Stomach (tissue), 9 donors: ENCODE results near the gene ANKRD33B. TPM values are rescaled to one million over a fixed set of nuclear protein-coding genes. Genes with fewer than 3 reads are reported as not detected.

Experiments used
- DNase-seq, 2 donors: peaks; one replicate each; pipeline versions ENCODE4 v3.0.0 to v3.0.0-alpha.2; 2013 to 2019
- H3K27ac ChIP-seq, 5 donors: fragments of 200-600 bp in 4 of 5; sonication (generic) in 4 of 5; one replicate each; pipeline ENCODE4 v1.5.1; 2013 to 2019; ENCODE audit warnings: mild to moderate bottlenecking in 1 of 5, moderate library complexity in 1 of 5
- H3K27me3 ChIP-seq, 3 donors: fragments of 200-600 bp; sonication (generic); one replicate each; pipeline ENCODE4 v1.5.1; 2017 to 2019; ENCODE audit warnings: mixed run types in 1 of 3
- H3K36me3 ChIP-seq, 4 donors: fragments of 200-600 bp; sonication (generic); 1 replicate in 3 of 4; 2 replicates in 1 of 4; pipeline ENCODE4 v1.5.1; 2016 to 2019
- H3K4me1 ChIP-seq, 4 donors: fragments of 200-600 bp; sonication (generic); one replicate each; pipeline ENCODE4 v1.5.1; 2016 to 2019
- H3K4me3 ChIP-seq, 4 donors: fragments of 200-600 bp; sonication (generic) in 3 of 4; one replicate each; pipeline ENCODE4 v1.5.1; 2016 to 2019; ENCODE audit warnings: mild to moderate bottlenecking in 1 of 4
- H3K9me3 ChIP-seq, 4 donors: fragments of 200-600 bp; sonication (generic); one replicate each; pipeline ENCODE4 v1.5.1; 2016 to 2019
- EP300 ChIP-seq: sonication (generic); formaldehyde crosslinking; IDR thresholded peaks from one replicate; pipeline ENCODE4 v1.6.1; 2017; ENCODE audit warnings: antibody characterized with exemption
- POLR2A ChIP-seq, 4 donors: fragments of 450-650 bp; IDR thresholded peaks; one replicate each; pipeline ENCODE4 v1.6.1; 2016; ENCODE audit warnings: antibody characterized with exemption in 4 of 4, control low read depth in 2 of 4, mild to moderate bottlenecking in 1 of 4, moderate library complexity in 1 of 4
- POLR2AphosphoS5 ChIP-seq, 3 donors: sonication (generic); formaldehyde crosslinking; IDR thresholded peaks; one replicate each; pipeline ENCODE4 v1.6.1; 2016; ENCODE audit warnings: antibody characterized with exemption in 3 of 3
- WGBS, 5 donors: extraction: QIAGEN DNeasy Blood & Tissue Kit in 3 of 5; methylation state at CpG; one replicate each; pipeline versions ENCODE4 v1.1.5 to v1.1.7; 2013 to 2018; 5-methylcytosine and 5-hydroxymethylcytosine counted together
- intact Hi-C: fragments of 100-400 bp; cut with DNase I; formaldehyde crosslinking; loops from one replicate; pipeline ENCODE4 v1.15.1; 2023; ENCODE audit warnings: low total_unique reads
- polyA plus RNA-seq, 3 donors: library from polyadenylated mRNA; stranded (reverse); fragments of 200-250 nt; gene quantifications; one replicate each; pipeline ENCODE4 v1.2.3, GENCODE V29; 2013
- total RNA-seq, 5 donors: library from RNA; depleted of rRNA; stranded (reverse); fragments of >200 nt; gene quantifications; one replicate each; pipeline versions ENCODE4 v1.1.0 to v1.2.3, GENCODE V29; 2014 to 2016
- TF ChIP-seq, protein P1 (sequence below), 7 experiments: fragments of 450-650 bp in 4 of 7; fragments of 200-600 bp in 3 of 7; sonication (generic) in 3 of 7; IDR thresholded peaks; one replicate each; pipeline ENCODE4 v1.5.1; 2016 to 2019; ENCODE audit warnings: antibody characterized with exemption in 7 of 7, control low read depth in 2 of 7, mild to moderate bottlenecking in 1 of 7
- donor health status: healthy with polysubstance abuse.
- donor health status: Bipolar disorder and iron deficiency.
- donor health status: healthy.

Gene ANKRD33B
- total and polyA plus RNA-seq, 8 donors, result 0.45 to 6.4 (median 1.8) TPM

DNA sequence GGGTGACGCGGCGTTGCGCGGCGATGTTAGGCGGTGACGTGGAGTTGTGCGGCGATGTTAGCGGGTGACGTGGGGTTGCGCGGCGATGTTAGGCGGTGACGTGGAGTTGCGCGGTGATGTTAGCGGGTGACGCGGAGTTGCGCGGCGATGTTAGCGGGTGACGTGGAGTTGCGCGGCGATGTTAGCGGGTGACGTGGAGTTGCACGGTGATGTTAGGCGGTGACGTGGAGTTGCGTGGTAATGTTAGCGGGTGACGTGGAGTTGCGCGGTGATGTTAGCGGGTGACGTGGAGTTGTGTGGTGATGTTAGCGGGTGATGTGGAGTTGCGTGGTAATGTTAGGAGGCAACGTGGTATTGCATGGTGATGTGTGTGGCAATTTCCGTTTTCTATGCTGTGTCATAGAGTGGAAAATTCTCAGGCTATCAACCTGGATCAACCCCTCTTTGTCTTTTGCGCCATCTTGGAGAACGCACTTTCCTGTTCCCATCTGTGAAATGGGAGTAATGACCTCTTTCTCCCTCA is 76.0 kb downstream of the ANKRD33B start:
- H3K9me3 ChIP-seq, result peaks cover 0 to 3% (median 0%) of the 10 kb centered on the region in 4 donors
- intact Hi-C loops, result no loop called here
- 90 to 98% (median 98%) methylated on average over 12 to 29 of the region's 48 CpGs for WGBS, 5 donors

DNA sequence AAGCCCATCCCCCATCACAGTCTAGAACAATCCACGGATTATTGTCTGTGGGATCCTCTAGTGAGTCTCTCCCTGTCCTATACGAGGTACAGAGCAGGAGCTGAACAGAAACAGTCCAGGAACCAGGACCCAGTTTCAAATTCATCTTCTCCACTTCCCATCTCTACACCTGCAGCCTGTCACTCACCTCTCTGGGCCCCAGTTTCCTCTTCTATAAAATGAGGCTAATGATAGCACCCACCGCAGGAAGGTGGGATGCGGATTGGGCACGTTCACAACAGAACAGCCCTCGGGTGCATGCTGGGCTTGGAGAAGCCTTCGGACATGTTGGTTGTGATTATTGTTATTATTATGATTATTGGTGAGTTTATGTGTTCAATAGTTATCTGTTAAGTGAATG is 78.5 kb downstream of the ANKRD33B start:
- no peaks in the 10 kb centered on the region for H3K4me1 ChIP-seq
- peaks cover 0 to 3% (median 0%) of the 10 kb centered on the region in 4 donors for H3K9me3 ChIP-seq
- H3K36me3 ChIP-seq, result peaks cover 0 to 9% (median 0%) of the 10 kb centered on the region in 4 donors
- no peak for DNase-seq
- H3K27ac ChIP-seq, result no peak overlapping the region
- intact Hi-C loops, result no loop called here
- TF ChIP-seq POLR2A (IDR thresholded peaks at IDR 0.05) (no peak), EP300 (no peak), POLR2AphosphoS5 (IDR thresholded peaks at IDR 0.05) (no peak)
- TF ChIP-seq, protein P1, sequence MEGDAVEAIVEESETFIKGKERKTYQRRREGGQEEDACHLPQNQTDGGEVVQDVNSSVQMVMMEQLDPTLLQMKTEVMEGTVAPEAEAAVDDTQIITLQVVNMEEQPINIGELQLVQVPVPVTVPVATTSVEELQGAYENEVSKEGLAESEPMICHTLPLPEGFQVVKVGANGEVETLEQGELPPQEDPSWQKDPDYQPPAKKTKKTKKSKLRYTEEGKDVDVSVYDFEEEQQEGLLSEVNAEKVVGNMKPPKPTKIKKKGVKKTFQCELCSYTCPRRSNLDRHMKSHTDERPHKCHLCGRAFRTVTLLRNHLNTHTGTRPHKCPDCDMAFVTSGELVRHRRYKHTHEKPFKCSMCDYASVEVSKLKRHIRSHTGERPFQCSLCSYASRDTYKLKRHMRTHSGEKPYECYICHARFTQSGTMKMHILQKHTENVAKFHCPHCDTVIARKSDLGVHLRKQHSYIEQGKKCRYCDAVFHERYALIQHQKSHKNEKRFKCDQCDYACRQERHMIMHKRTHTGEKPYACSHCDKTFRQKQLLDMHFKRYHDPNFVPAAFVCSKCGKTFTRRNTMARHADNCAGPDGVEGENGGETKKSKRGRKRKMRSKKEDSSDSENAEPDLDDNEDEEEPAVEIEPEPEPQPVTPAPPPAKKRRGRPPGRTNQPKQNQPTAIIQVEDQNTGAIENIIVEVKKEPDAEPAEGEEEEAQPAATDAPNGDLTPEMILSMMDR (IDR thresholded peaks at IDR 0.05), result no peak
- no peak overlapping the region for H3K4me3 ChIP-seq
- WGBS, 5 donors, result 71 to 83% (median 77%) methylated on average over 7 of the region's 7 CpGs
- H3K27me3 ChIP-seq, result peaks cover 0 to 6% (median 0%) of the 10 kb centered on the region in 3 donors

More for the DNA sequence above, 76.0 kb downstream of the ANKRD33B start:
- Histone ChIP-seq H3K27me3 (peaks cover 0 to 20% (median 0%) of the 10 kb centered on the region in 3 donors), H3K27ac (no peak overlapping the region), H3K36me3 (peaks cover 0 to 9% (median 0%) of the 10 kb centered on the region in 4 donors), H3K4me3 (no peak overlapping the region), H3K4me1 (no peaks in the 10 kb centered on the region)
- TF ChIP-seq EP300 (no peak), POLR2AphosphoS5 (IDR thresholded peaks at IDR 0.05) (no peak), POLR2A (IDR thresholded peaks at IDR 0.05) (no peak)
- TF ChIP-seq, protein P1 (IDR thresholded peaks at IDR 0.05), result no peak
- no peak for DNase-seq

DNA sequence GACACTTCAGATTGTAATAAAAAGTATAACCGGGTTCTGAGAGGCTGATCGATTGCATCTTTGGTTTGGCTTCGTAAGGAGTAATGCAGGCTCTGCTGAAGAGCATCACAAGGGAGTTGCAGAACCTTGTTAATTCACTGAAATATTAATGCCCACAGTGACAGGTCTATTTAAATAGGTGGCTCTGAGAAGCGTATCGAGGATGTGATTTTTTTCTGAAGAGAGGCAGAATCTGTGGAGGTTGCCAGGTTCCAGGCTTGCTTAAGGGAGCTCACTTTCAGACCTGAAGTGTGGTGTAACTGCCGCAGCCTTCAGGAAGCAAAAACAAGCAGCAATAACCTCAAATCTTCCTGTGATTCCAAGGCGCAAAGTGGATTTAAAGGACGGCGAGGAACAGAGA is 80.3 kb downstream of the ANKRD33B start:
- intact Hi-C loops, result no loop called here
- WGBS, 5 donors, result 63 to 76% (median 70%) methylated on average over 9 of the region's 9 CpGs

DNA sequence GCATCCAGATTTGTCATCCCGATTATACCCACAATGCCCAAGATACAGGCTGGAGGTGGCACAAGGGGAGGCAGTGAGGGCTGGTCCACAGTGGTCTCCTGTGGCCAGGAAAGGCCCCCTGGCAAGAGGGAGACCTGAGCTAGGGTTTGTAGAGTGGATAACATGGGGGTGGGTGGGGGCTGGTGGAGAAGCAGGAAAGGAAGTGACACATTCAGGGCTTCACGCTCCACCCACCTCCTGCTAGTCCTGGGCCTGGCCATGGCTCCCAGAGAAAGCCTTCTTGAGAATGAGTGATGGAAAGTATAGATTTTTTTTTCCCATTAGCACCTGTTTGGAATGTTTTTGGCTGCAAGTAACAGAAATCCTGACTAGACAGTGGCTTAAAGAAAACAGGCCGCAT is 81.3 kb downstream of the ANKRD33B start:
- 82 to 92% (median 91%) methylated on average over 3 of the region's 3 CpGs for WGBS, 5 donors
- TF ChIP-seq EP300, result no peak
- TF ChIP-seq, protein P1 (IDR thresholded peaks at IDR 0.05), result no peak
- TF ChIP-seq POLR2AphosphoS5 (IDR thresholded peaks at IDR 0.05), result no peak
- no peak for TF ChIP-seq POLR2A (IDR thresholded peaks at IDR 0.05)
- H3K9me3 ChIP-seq, result peaks cover 0 to under 1% (median 0%) of the 10 kb centered on the region in 4 donors
- intact Hi-C loops, result no loop called here
- peak in 1 of 2 donors; percentile 9 for DNase-seq
- no peak overlapping the region for H3K27ac ChIP-seq
- H3K4me3 ChIP-seq, result no peak overlapping the region
- H3K4me1 ChIP-seq, result peaks cover 0 to 7% (median 0%) of the 10 kb centered on the region in 4 donors
- H3K27me3 ChIP-seq, result peaks cover 0 to 20% (median 16%) of the 10 kb centered on the region in 3 donors
- peaks cover 0 to 11% (median 0%) of the 10 kb centered on the region in 4 donors for H3K36me3 ChIP-seq

More for the DNA sequence above, 80.3 kb downstream of the ANKRD33B start:
- Histone ChIP-seq H3K4me3 (no peak overlapping the region), H3K27ac (no peak overlapping the region), H3K9me3 (peaks cover 0 to 3% (median 0%) of the 10 kb centered on the region in 4 donors), H3K4me1 (peaks cover 0 to under 1% (median 0%) of the 10 kb centered on the region in 4 donors), H3K27me3 (peaks cover 0 to 10% (median 6%) of the 10 kb centered on the region in 3 donors), H3K36me3 (peaks cover 0 to 1% (median 0%) of the 10 kb centered on the region in 4 donors)
- TF ChIP-seq, protein P1 (IDR thresholded peaks at IDR 0.05), result no peak
- TF ChIP-seq EP300, result no peak
- no peak for TF ChIP-seq POLR2AphosphoS5 (IDR thresholded peaks at IDR 0.05)
- no peak for TF ChIP-seq POLR2A (IDR thresholded peaks at IDR 0.05)
- no peak for DNase-seq
